ENCODE results near the gene ELP6. TPM values are rescaled to one million over a fixed set of nuclear protein-coding genes. Genes with fewer than 3 reads are reported as not detected.

Gene ELP6
- total and polyA plus RNA-seq, 9 of the 15 experiments (the other 6 are each of a cell fraction or from before 2014, with no cell fraction given): 76.9 to 198 (median 83.3) TPM

DNA sequence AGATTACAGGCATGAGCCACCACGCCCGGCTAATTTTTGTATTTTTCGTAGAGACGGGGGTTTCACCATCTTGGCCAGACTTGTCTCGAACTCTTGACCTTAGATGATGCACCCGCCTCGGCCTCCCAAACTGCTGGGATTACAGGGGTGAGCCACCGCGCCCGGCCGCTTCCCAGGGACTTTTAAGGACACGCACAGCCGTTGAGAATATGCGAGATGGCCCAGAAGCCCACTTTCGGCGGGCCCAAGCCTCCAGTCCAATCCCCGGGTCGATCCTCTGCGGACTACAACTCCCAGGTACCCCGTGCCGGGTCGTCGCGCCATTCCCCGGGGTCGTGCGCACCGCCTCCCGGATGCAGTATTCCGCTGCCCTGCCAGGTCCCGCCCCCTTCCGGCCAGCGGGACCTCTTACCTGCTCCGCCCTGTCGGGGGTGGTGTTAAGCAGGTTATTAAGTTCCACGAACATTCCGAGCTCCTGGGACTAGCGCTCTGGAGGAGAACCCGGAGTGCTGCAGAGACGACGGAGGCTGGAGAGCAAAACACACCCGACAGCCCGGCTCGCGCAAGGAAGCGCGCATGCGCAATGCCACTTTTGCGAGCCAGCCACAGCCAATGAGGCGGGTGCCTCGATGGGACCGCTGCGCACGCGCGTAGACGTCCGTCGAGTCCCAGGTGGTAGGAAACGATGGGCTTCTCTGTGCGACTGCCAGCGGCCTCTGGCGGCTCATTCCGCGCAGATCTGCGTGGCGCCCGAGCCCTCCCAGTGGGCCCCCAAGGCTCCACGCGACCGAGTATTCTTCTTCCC is at the start of gene ELP6 (continued):
- TF ChIP-seq, protein P1, sequence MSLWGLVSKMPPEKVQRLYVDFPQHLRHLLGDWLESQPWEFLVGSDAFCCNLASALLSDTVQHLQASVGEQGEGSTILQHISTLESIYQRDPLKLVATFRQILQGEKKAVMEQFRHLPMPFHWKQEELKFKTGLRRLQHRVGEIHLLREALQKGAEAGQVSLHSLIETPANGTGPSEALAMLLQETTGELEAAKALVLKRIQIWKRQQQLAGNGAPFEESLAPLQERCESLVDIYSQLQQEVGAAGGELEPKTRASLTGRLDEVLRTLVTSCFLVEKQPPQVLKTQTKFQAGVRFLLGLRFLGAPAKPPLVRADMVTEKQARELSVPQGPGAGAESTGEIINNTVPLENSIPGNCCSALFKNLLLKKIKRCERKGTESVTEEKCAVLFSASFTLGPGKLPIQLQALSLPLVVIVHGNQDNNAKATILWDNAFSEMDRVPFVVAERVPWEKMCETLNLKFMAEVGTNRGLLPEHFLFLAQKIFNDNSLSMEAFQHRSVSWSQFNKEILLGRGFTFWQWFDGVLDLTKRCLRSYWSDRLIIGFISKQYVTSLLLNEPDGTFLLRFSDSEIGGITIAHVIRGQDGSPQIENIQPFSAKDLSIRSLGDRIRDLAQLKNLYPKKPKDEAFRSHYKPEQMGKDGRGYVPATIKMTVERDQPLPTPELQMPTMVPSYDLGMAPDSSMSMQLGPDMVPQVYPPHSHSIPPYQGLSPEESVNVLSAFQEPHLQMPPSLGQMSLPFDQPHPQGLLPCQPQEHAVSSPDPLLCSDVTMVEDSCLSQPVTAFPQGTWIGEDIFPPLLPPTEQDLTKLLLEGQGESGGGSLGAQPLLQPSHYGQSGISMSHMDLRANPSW (CRISPR knock-in tag; IDR thresholded peaks at IDR 0.05): peak; percentile 60; the same call in 1 of the 2 replicates
- TF ChIP-seq, protein P2, sequence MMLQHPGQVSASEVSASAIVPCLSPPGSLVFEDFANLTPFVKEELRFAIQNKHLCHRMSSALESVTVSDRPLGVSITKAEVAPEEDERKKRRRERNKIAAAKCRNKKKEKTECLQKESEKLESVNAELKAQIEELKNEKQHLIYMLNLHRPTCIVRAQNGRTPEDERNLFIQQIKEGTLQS (IDR thresholded peaks at IDR 0.05): no peak
- TF ChIP-seq, protein P2 (CRISPR knock-in tag; conservative IDR thresholded peaks at IDR 0.05): peak; percentile 40; the same call in 1 of the 2 replicates
- TF ChIP-seq TBP (optimal IDR thresholded peaks at IDR 0.05; ENCODE audit: low read depth, low read length) (peak; percentile 64), XRCC3 (IDR thresholded peaks at IDR 0.05) (no peak), JUND (IDR thresholded peaks at IDR 0.05; ENCODE audit: borderline replicate concordance, low read depth, low read length) (peak; percentile 58; the same call in 1 of the 2 replicates), JUND (tag; IDR thresholded peaks at IDR 0.05; ENCODE audit: borderline replicate concordance, low read depth, low read length) (no peak; the same call in 2 of the 3 replicates), ZNF764 (CRISPR knock-in tag; IDR thresholded peaks at IDR 0.05; ENCODE audit: low read depth) (0 out of 2 replicates have a peak, but pooled peaks have one; percentile 45), FOXJ3 (CRISPR knock-in tag; IDR thresholded peaks at IDR 0.05) (no peak), RNF2 (IDR thresholded peaks at IDR 0.05) (0 out of 2 replicates have a peak, but pooled peaks have one; percentile 10), POLR2H (tag; IDR thresholded peaks at IDR 0.05; ENCODE audit: low read depth) (peak; percentile 85), NFIC (IDR thresholded peaks at IDR 0.05) (peak; percentile 41), RBM39 (optimal IDR thresholded peaks at IDR 0.05; ENCODE audit: low read depth, low read length) (no peak), SMC3 (conservative IDR thresholded peaks at IDR 0.05; ENCODE audit: insufficient read depth, low read depth, low read length) (peak; percentile 90), CREB1 (IDR thresholded peaks at IDR 0.05) (peak; percentile 75), CREB1 (CRISPR knock-in tag; IDR thresholded peaks at IDR 0.05) (peak; percentile 81), CREM (IDR thresholded peaks at IDR 0.05; ENCODE audit: low read depth) (peak; percentile 94)
- TF ChIP-seq, protein P3, sequence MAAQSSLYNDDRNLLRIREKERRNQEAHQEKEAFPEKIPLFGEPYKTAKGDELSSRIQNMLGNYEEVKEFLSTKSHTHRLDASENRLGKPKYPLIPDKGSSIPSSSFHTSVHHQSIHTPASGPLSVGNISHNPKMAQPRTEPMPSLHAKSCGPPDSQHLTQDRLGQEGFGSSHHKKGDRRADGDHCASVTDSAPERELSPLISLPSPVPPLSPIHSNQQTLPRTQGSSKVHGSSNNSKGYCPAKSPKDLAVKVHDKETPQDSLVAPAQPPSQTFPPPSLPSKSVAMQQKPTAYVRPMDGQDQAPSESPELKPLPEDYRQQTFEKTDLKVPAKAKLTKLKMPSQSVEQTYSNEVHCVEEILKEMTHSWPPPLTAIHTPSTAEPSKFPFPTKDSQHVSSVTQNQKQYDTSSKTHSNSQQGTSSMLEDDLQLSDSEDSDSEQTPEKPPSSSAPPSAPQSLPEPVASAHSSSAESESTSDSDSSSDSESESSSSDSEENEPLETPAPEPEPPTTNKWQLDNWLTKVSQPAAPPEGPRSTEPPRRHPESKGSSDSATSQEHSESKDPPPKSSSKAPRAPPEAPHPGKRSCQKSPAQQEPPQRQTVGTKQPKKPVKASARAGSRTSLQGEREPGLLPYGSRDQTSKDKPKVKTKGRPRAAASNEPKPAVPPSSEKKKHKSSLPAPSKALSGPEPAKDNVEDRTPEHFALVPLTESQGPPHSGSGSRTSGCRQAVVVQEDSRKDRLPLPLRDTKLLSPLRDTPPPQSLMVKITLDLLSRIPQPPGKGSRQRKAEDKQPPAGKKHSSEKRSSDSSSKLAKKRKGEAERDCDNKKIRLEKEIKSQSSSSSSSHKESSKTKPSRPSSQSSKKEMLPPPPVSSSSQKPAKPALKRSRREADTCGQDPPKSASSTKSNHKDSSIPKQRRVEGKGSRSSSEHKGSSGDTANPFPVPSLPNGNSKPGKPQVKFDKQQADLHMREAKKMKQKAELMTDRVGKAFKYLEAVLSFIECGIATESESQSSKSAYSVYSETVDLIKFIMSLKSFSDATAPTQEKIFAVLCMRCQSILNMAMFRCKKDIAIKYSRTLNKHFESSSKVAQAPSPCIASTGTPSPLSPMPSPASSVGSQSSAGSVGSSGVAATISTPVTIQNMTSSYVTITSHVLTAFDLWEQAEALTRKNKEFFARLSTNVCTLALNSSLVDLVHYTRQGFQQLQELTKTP (IDR thresholded peaks at IDR 0.05; ENCODE audit: low read depth in 1 of 2, partially characterized antibody in 2 of 2): peak; percentile 20 to 92
- TF ChIP-seq, protein P4, sequence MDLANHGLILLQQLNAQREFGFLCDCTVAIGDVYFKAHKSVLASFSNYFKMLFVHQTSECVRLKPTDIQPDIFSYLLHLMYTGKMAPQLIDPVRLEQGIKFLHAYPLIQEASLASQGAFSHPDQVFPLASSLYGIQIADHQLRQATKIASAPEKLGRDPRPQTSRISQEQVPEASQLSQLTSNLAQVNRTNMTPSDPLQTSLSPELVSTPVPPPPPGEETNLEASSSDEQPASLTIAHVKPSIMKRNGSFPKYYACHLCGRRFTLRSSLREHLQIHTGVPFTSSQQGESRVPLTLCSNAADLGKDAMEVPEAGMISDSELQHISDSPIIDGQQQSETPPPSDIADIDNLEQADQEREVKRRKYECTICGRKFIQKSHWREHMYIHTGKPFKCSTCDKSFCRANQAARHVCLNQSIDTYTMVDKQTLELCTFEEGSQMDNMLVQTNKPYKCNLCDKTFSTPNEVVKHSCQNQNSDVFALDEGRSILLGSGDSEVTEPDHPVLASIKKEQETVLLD (IDR thresholded peaks at IDR 0.05): peak; percentile 100
